Hindlimb muscle (tissue), 1 donor: ENCODE measurements around the gene AP2A1. TPM values are rescaled to one million over a fixed set of nuclear protein-coding genes. Genes with fewer than 3 reads are reported as not detected.

ENCODE experiments used
- DNase-seq: peaks from one replicate; pipeline ENCODE4 v3.0.0-alpha.2; 2013
- polyA plus RNA-seq: library from polyadenylated mRNA; unstranded; fragments of 120-200 nt; gene quantifications from one replicate; pipeline ENCODE4 v1.2.1, GENCODE V29; 2013; ENCODE audit not compliant: insufficient read length

The AP2A1 gene
- polyA plus RNA-seq, 1 donor, result 68.3 TPM

DNA sequence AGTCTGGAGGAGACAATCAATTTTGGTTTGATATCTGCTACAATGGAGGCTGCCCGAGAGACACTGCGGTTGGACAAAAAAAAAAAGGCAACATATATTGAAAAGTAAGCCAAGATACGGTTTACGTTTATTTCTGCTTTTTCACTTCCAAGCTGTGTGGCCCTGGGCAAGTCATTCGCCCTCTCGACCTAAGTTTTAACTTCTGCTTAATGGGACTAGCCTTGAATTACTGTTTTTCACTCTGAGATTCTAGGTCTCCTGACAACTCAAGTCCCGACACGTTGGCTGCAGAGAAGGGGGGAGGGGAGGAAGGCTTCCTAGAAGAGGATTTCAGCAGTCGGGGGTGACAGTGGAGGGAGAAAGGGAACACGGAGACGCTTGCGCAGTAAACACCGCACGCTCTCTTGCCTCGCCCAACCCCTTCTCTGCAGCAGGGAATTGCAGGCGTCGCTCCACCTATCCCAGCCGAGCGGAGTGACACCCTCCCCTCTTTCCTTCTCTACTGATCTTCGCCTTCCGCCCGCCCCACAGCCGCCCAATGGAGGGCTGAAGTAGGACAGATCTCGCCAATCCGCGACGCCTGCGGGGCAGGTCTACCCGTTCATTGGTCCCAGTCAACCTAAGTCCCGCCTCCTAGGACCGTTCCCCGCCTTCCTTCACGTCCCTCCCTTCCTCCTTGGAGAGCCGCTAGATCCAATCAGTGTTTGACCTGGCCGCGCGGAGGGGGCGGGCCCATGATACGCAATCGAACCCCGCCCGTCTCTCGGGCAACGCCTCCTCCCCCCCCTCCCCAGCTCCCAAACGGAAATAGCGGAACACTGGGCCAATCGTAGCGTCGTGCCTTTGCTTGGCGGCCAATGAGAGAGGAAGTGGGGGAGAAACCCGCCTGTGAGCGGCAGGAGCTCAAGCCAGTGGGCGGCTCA, 533 bp upstream of the AP2A1 start:
- DNase-seq, result peak; percentile 100

DNA sequence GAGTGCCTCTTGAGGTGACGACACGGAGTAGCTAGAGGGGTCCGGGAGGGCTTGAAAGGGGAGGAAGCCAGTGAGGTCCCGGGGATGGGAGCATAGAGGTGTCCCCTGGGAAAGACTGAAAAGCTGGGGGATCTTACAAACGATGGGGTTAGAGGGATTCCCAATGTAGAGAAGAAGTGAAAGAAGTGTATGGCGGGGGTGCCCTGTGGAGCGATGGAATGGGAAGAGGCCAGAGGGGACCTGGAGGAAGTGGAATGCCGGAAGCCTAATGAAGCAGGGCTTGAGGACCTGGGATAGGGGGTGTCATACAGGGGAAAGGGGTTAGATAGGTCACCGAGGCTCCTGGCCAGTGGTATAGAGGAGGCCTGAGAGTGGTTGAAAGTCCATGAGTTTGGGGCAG, 580 bp downstream of the AP2A1 start:
- no peak for DNase-seq

DNA sequence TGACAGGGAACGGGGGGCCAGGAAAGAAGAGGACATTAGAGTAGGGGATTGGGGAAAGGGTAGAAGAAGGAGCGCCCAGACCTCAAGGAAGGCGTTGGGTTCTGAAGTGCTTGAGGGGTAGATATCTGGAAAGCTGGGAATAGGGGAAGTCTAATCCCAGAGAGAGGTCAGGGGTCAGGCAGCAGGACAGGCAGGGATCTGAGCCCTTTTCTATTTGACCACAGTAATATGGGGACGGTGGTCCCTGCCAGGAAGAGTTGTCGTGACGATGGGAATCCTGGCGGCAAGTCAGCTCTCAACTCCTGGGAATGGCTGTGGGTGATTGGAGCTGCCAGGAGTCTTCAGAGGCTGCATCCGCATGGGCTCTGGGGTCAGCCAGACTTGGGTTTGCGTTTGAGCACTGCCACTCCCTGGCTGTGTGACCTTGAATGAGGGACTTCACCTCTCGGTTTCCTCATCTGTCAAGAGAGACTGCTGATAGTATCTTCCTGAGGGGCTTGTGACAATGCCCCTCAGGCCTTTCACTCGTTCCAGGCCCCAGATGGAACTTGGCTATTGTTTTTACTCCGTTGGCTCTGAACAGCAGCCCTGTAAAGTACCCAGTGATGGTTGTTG, 1.3 kb downstream of the AP2A1 start:
- DNase-seq, result no peak

DNA sequence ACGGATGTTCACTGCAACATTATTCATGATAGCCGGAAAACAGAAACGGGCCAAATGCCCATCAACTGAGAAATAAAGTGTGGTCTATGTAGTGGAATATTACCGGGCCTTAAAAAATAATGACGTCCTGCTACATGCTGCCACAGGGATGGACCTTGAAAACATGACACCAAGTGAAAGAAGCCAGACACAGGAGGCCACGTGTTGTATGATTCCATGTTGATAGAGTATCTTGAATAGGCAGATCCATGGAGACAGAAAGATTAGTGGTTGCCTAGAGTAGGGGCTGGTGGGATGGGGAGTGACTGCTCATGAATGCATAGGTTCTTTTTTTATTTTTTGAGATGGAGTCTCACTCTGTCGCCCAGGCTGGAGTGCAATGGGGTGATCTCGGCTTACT, 3.7 kb downstream of the AP2A1 start:
- no peak for DNase-seq

DNA sequence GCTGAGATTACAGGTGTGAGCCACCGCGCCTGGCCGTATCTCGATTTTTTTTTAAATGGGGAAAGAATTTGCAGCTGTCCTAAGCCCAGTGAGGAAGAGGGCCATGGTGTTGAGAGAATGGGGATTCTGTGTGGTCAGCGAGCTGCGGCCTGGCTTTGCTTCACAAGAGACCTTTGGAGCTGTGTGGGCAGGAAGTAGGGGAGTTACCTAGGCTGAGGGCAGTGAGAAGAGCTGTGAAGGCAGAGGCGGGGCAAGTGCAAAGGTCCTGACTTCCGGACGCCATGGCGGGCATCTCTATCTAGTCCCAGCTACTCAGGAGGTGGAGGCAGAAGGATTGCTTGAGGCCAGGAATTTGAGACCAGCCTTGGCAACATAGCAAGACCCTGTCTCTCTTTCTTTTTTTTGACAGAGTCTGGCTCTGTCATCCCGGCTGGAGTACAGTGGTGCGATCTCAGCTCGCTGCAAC, 4.9 kb downstream of the AP2A1 start:
- DNase-seq, result no peak

DNA sequence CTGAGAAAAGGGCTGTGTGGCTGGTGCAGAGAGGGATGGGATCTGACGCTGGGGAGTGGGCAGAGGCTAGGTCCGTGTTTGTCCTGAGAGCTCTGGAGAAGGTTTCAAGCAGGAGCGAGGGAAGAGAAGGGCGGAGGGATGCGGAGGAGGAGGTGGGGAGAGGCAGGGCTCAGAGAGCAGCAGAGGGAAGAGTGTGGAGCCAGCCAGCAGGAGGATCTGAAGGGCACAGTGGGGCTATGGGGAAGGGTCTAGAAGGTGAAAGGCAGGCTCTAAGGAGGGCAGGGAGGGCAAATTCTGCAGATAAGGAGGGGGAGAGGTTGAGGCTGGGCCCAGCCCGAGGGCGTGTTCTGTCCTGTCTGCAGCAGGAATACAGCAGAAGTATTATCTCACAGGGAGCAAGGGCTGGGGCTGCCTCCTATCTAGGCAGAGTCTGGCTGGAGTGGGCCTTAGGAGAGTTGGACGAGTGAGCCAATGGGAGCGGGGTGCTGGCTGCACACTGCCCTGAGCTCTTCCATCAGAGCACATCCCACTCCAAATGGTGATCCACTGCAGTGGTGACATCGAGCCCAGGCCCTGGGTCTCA, 6.1 kb downstream of the AP2A1 start:
- DNase-seq, result no peak

DNA sequence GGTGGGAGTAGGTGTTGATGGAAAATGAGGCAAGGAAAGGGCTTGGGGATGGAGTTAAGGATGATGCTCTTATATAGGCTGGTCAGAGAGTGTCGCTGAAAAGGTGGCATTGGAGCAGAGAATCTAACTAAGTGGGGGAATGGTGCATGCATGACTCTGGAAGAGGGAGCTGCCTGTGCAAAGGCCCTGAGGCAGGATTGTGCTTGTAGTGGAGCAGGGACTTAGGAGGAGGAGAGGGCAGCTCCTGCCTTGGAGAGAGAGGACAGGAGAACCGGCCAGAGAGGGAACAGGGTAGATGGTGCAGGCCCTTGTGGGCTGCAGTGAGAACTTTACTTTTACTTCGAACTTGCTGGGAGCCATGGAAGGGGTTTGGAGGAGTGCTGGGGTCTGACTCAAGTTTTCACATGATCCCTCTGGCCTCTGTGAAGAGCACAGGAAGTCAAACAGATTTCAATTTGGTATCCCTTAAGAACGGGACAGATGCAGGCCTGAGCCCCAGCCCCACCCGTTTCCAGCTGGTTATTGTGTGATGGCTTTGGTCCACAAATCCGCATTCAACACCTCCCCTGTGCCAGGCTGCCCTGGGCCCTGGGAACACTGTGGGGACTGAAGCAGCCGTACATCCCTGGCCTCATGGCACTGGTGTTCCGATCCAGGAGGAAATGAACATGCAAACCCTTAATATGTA, 7.0 kb downstream of the AP2A1 start:
- no peak for DNase-seq

DNA sequence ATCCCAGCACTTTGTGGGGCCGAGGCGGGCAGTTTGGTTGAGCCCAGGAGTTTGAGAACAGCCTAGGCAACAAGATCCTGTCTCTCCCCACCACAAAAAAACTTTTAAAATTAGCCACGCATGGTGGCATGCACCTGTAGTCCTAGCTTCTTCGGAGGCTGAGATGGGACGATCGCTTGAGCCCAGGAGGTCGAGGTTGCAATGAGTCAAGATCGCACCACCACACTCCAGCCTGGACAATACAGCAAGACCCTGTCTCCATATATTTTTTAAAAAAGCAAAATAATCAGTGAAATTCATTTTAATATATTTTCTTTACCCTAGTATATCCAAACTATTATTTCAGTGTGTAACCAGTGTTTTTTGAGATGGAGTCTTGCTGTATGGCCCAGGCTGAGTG, 8.2 kb downstream of the AP2A1 start:
- DNase-seq, result no peak

DNA sequence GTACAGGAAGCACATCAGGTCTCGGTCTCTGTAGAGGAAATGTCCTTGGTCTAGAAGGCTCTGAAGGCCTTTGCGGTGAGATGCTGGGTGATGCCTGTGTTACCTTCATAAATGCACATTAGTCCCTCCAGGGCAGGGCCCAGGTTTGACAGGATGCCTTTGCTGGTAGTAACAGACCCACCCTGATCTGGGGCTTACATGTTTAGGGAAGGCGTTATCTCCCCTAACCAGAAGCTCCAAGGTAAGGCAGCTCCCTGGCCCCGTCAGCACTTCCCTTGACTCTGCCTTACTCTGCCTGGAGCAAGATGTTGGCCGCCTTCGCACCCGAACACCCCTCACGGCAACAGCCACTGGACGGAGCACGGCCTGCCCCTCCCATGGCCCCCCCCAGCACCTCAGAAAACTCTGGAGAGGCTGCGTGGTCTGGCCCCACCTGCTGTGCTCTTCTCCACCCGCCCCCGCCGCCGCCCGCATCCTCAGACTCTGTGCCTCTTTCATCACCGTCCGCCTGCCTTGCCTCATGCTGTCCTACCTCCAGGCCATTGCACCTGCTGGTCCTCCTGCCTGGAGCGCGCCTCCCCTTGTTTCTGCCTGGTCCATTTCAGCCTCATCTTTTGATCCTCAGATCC, 9.1 kb downstream of the AP2A1 start:
- DNase-seq, result no peak

DNA sequence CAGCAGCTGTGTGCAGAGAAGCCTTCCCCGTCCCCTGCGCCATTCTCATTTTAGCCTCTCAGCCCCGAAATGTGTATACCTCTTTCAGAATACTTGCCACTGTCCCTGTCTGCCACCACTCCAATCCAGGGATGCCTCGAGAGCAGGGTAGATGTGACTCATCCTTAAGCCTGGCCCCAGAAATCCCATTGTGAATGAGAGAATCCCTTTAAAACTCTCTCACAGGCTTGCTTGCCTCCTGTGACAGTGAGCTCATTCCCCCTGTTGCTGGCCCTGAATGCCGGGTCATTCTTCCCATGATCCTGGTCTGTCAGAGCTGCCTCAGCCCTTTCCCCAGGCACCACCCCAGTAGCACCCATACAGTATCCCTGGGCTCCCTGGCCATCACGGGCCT, 9.6 kb downstream of the AP2A1 start:
- no peak for DNase-seq

DNA sequence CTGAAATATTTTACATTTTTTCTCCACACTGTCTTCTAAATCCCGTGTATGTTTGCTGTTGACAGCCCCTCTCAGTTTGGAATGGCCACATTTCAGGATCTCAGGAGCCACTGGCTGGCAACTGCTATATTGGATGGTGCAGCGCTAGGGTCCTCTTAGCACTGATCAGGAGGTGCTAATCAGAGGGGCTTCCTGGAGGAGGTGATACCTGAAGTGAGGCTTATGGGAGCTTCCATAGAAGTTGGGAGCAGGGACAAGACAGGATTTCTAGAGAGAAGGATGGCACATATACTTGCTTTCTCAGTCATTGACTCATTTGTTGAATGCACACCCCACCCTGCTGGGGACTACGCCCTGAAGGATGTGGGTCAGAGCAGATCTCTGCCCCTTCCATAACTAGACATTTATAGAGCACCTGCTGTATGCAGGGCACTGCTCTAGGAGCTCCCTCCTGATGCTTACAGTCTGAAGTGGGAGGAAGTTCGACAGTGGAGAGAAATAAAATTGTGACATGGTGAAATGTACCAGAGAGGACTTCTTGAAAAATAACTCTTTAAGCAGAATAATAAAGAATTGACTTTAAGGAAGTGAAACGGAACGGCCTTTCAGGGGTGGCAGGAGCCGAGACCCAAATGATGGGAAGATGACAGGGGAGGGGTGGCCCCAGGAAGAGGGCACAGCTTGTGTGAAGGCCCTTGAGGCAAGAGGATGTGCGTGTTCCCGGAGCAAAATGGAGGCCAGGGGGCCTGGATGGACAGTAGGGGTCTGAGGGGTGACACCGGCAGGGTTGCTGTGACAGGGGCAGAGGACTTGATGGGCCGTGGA, 13.1 kb downstream of the AP2A1 start:
- no peak for DNase-seq

DNA sequence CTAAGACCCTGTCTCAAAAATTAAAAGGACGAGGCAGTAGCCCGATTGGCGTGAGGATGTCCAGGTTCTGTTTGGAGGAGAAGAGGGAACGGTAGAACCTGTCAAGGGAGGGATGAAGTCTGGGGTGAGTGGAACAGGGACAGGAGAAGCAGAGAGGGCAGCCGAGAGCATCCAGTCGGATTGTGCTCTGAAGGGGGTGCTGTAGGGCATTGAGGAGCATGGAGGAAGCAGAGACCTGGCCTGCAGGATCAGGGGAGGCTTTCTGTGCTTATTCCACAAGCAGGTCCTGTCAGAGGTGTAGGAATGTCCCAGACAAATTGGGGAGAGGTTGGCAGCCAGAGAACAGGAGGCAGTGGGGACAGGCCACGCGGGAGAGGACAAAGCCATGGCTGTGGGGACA, 14.1 kb downstream of the AP2A1 start:
- DNase-seq, result no peak

DNA sequence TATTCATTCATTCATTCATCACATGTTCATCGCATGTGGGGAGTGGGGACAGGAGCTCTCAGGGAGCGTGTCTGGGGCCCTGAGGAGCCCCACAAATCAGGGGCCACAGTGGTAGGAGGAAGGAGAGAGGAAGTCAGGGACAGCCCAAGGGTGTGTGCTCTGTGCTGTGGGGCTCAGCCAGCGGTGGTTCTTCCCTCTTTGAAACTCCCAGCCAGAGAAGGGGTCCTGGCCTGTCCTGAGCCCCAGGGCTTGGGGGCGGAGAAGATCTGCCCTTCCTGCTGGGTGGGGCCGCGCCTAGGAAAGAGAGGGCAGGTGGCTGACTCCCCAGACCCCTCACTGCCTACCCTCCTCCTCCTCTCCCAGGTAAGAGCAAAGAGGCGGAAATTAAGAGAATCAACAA, 14.6 kb downstream of the AP2A1 start:
- no peak for DNase-seq

DNA sequence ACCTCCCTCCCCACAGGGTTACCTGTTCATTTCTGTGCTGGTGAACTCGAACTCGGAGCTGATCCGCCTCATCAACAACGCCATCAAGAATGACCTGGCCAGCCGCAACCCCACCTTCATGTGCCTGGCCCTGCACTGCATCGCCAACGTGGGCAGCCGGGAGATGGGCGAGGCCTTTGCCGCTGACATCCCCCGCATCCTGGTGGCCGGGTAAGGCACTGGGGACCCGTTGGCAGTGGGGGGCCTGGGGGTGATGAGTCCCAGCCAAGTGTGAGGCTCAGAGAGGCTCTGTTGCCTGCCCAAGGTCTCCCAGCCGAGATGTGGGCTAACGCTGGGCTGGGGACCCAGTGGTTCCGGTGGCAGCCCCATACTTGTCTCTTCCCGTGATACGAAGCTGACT, 15.7 kb downstream of the AP2A1 start:
- DNase-seq, result no peak

DNA sequence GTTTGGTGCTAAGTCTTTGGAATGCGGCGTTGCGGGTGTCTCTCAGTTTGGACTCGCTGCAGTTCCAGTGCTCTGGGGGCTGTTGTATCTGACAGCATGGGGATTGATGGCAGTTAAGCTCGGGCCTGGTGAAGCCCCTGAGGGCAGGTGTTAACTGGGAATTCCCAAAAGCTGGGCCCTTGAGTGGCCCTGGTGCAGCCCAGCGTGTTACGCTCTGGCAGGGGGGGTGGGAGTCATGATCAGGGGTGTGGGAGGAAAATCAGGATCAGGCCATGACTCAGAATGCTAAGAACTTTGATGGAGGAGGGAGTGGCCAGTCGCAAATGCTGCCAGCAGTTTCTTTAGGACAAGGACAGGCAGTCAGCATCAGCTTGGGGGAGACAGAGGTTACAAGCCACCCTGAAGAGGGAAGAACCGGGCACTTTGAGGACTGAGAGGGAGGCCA, 19.6 kb downstream of the AP2A1 start:
- DNase-seq, result no peak

DNA sequence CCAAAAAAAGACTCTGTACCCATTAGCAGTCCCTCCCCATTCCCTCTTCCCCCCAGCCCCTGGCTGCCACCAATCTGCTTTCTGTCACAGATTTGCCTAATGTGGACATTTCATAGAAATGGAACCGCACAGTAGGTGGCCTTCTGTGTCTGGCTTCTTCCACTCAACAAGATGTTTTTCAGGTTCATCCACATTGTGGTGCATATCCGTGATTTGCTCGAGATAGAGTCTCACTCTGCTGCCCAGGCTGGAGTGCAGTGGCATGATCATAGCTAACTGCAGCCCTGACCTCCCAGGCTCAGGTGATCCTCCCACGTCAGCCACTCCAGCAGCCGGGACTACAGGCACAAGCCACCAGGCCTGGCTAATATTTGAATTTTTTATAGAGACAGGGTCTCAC, 20.9 kb downstream of the AP2A1 start:
- no peak for DNase-seq

DNA sequence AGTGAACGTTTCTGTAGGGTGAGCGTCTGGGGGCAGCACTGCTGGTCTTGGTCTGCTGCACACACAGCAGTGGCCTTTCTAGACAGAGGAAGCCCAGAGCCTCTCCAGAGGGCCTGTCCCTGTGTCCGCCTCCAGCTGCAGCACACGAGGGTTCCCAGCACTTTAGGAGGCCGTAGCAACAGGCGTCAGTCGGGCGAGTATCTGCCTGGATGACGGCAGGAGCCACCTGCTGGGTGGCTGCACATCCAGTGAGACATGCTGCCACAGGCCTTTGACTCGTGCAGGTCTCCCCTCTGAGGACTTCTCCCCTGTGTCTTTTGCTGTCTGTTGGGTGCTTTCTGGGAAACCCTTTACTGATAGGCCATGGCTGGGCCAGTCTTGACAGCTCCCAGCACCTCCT, 22.1 kb downstream of the AP2A1 start:
- DNase-seq, result no peak

DNA sequence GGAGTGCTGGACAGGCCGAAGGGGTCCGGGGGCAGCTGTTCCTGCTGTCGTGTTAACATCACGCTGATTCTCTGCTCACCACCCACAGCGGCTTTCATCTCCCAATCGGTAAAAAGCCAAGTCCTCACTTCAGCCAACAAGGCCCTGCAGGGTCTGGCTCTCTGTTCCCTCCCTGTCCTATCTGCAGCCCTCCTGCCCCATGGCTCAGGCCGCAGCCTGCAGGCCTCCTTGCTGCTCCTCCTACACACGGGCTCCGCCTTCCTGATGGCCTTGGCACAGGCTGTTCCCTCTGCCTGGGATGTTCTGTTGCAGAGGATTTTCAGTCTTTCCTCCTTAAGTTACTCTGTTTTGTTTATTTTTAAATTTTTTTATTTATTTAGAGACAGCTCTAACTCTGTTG, 24.1 kb downstream of the AP2A1 start:
- no peak for DNase-seq

DNA sequence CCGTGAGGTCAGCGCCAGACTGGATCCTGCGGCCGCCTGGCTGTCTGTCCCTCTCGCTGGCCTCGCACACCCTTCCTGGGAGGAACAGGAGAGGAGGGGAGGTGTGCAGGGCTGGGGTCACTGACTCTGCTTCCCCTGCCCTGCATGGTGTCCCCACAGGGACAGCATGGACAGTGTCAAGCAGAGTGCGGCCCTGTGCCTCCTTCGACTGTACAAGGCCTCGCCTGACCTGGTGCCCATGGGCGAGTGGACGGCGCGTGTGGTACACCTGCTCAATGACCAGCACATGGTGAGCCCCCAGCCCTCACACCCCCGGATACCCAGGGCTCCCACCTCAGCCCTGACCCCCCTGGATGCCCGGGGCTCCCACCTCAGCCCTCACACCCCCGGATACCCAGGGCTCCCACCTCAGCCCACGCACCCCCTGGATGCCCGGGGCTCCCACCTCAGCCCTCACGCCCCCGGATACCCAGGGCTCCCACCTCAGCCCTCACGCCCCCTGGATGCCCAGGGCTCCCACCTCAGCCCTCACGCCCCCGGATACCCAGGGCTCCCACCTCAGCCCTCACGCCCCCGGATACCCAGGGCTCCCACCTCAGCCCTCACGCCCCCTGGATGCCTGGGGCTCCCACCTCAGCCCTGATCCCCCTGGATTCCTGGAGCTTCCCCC, 25.1 kb downstream of the AP2A1 start:
- DNase-seq, result no peak

DNA sequence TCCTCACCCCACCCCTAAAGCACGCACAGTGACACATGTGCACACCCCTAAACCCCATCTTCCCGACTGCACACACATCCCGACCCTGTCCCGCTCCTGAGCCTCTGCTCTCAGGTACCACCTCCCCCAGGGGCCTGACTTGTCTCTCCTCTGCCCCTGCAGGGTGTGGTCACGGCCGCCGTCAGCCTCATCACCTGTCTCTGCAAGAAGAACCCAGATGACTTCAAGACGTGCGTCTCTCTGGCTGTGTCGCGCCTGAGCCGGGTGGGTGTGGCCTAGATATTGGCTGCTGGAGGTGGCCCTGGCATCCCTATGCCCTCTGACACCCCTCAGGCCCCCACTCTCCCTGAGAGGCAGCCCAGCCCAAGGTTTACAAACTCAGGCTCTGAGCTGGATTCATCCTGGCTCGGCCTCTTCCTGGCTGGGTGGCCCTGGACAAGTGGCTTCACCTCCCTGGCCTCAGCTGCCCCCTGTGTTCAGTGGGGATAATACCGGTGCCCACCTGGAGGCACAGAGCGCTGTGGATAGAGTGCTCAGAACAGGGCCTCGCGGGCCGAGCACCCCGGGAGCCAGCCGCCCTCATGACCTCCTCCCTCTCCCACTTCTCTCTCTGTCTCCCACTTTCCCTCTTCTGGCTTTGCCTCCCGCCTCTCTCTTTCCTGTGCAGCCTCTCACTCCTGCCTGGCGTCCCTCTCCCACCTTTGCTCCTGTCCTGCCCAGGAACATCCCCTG, 26.2 kb downstream of the AP2A1 start:
- DNase-seq, result no peak

DNA sequence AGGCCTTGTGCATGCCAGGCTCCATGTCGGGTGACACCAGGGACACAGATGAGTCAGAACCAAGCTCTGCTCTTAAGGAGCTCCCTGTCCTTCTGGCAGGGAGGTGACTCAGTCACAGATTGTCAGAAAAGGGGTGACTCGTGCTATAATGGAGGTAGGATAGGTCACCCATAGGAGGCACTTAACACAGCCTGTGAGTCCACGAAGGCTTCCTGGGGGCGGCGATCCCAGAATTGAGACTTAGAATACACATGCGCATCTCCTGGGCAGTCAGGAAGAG, 26.7 kb downstream of the AP2A1 start:
- DNase-seq, result no peak
